Spleen (tissue), 11 donors: ENCODE results near the gene CCDC192. TPM values are rescaled to one million over a fixed set of nuclear protein-coding genes. Genes with fewer than 3 reads are reported as not detected.

Experiments used
- DNase-seq: peaks from one replicate; pipeline ENCODE4 v3.0.0-alpha.2; 2020
- H3K27ac ChIP-seq, 8 donors: fragments of 200-600 bp; sonication (generic) in 7 of 8; 1 replicate in 4 of 8; 2 replicates in 4 of 8; pipeline versions ENCODE4 v1.5.0 to v1.8.0; 2016 to 2021; ENCODE audit warnings: inconsistent platforms in 4 of 8, mild to moderate bottlenecking in 4 of 8, moderate library complexity in 1 of 8
- H3K27me3 ChIP-seq, 7 donors: fragments of 200-600 bp; sonication (generic) in 6 of 7; replicated peaks in 1 of 7; 1 replicate in 4 of 7; 2 replicates in 3 of 7; pipeline versions ENCODE4 v1.5.0 to v1.8.0; 2016 to 2021; ENCODE audit warnings: inconsistent platforms in 3 of 7, mild to moderate bottlenecking in 1 of 7
- H3K36me3 ChIP-seq, 6 donors: fragments of 200-600 bp; sonication (generic) in 5 of 6; 1 replicate in 4 of 6; 2 replicates in 2 of 6; pipeline versions ENCODE4 v1.5.0 to v1.8.0; 2016 to 2021; ENCODE audit warnings: inconsistent platforms in 2 of 6
- H3K4me1 ChIP-seq, 6 donors: fragments of 200-600 bp; sonication (generic) in 5 of 6; 1 replicate in 3 of 6; 2 replicates in 3 of 6; pipeline versions ENCODE4 v1.5.0 to v1.8.0; 2016 to 2021; ENCODE audit warnings: inconsistent platforms in 3 of 6
- H3K4me3 ChIP-seq, 8 donors: fragments of 200-600 bp; sonication (generic) in 7 of 8; 1 replicate in 4 of 8; 2 replicates in 4 of 8; pipeline versions ENCODE4 v1.5.0 to v1.8.0; 2016 to 2021; ENCODE audit warnings: inconsistent platforms in 4 of 8, mild to moderate bottlenecking in 4 of 8, moderate library complexity in 2 of 8
- H3K9me3 ChIP-seq, 8 donors: fragments of 200-600 bp; sonication (generic) in 7 of 8; 1 replicate in 4 of 8; 2 replicates in 4 of 8; pipeline versions ENCODE4 v1.5.0 to v1.8.0; 2016 to 2021; ENCODE audit warnings: inconsistent platforms in 4 of 8
- CTCF ChIP-seq, 11 experiments: fragments of 200-600 bp in 7 of 11; fragments of 450-650 bp in 4 of 11; sonication (generic) in 4 of 11; IDR thresholded peaks in 8 of 11; conservative IDR thresholded peaks in 3 of 11; 1 replicate in 7 of 11; 2 replicates in 4 of 11; pipeline versions ENCODE4 v1.4.0 to v1.8.0; 2016 to 2021; ENCODE audit warnings: antibody characterized with exemption in 11 of 11, inconsistent platforms in 4 of 11, mild to moderate bottlenecking in 1 of 11
- POLR2A ChIP-seq, 3 donors: fragments of 450-650 bp; IDR thresholded peaks; one replicate each; pipeline ENCODE4 v1.5.1; 2017; ENCODE audit warnings: antibody characterized with exemption in 3 of 3, mild to moderate bottlenecking in 1 of 3
- POLR2AphosphoS5 ChIP-seq, 3 donors: sonication (generic); formaldehyde crosslinking; IDR thresholded peaks; one replicate each; pipeline ENCODE4 v1.5.1; 2017; ENCODE audit warnings: antibody characterized with exemption in 3 of 3
- WGBS, 5 donors: extraction: QIAGEN DNeasy Blood & Tissue Kit in 3 of 5; methylation state at CpG; one replicate each; pipeline versions ENCODE4 v1.1.5 to v1.1.7; 2013 to 2018; 5-methylcytosine and 5-hydroxymethylcytosine counted together
- intact Hi-C: fragments of 100-400 bp; cut with DNase I; formaldehyde crosslinking; loops from one replicate; pipeline ENCODE4 v1.15.0; 2023; ENCODE audit warnings: low total_unique reads
- polyA plus RNA-seq, 3 donors: library from polyadenylated mRNA; stranded (reverse); fragments of 200-250 nt; gene quantifications; one replicate each; pipeline ENCODE4 v1.2.1, GENCODE V29; 2013
- total RNA-seq, 7 donors: library from RNA; depleted of rRNA in 3 of 7; stranded (reverse); fragments of >200 nt in 3 of 7; fragmentation: NEBNext Ultra II Directional in 4 of 7; extraction: Animal tissue kit (Norgen Biotek cat#: 25700) in 4 of 7; gene quantifications; one replicate each; pipeline versions ENCODE4 v1.1.0 to v1.2.1, GENCODE V29; 2016 to 2021
- donor health status: healthy with polysubstance abuse.
- donor health status: DM: no; HTN: no; CAD: no; lungs with moderate emphysema.
- donor health status: DM: no; HTN: no; CAD: no.
- donor health status: Bipolar disorder and iron deficiency.
- donor health status: healthy.
- donor health status: DM: no; HTN: no; CAD: no.
- donor health status: DM: yes; HTN: yes; CAD: no.

Gene CCDC192
- total and polyA plus RNA-seq, 10 donors, result not detected

- TF ChIP-seq POLR2A (IDR thresholded peaks at IDR 0.05) (no peak), POLR2AphosphoS5 (IDR thresholded peaks at IDR 0.05) (no peak)
- Histone ChIP-seq H3K27me3 (no peaks in the 10 kb centered on the region), H3K4me1 (no peaks in the 10 kb centered on the region), H3K36me3 (no peaks in the 10 kb centered on the region), H3K9me3 (no peaks in the 10 kb centered on the region), H3K4me3 (no peak overlapping the region), H3K27ac (no peak overlapping the region)
- intact Hi-C loops, result no loop called here
- DNase-seq, result no peak
- 80 to 89% (median 85%) methylated on average over 4 of the region's 4 CpGs for WGBS, 5 donors
These were observed 195.5 kb downstream of the CCDC192 start for GRCh38 chr5:127898551-127899213.

GRCh38 chr5:127899214-127899610 is 196.0 kb downstream of the CCDC192 start:
- Histone ChIP-seq H3K36me3 (no peaks in the 10 kb centered on the region), H3K9me3 (no peaks in the 10 kb centered on the region), H3K27me3 (no peaks in the 10 kb centered on the region), H3K4me1 (no peaks in the 10 kb centered on the region), H3K4me3 (no peak overlapping the region), H3K27ac (no peak overlapping the region)
- intact Hi-C loops, result no loop called here
- TF ChIP-seq POLR2A (IDR thresholded peaks at IDR 0.05), result no peak
- TF ChIP-seq CTCF (IDR thresholded peaks at IDR 0.05 in 8 of 11, conservative IDR thresholded peaks at IDR 0.05 in 3 of 11), result no peak
- no peak for DNase-seq
- 45 to 78% (median 55%) methylated on average over 2 of the region's 2 CpGs for WGBS, 5 donors

GRCh38 chr5:127906562-127907204 is 203.5 kb downstream of the CCDC192 start:
- Histone ChIP-seq H3K4me1 (no peaks in the 10 kb centered on the region), H3K36me3 (no peaks in the 10 kb centered on the region), H3K4me3 (no peak overlapping the region), H3K9me3 (no peaks in the 10 kb centered on the region), H3K27ac (no peak overlapping the region), H3K27me3 (no peaks in the 10 kb centered on the region)
- TF ChIP-seq CTCF (IDR thresholded peaks at IDR 0.05 in 8 of 11, conservative IDR thresholded peaks at IDR 0.05 in 3 of 11), result no peak
- no peak for TF ChIP-seq POLR2AphosphoS5 (IDR thresholded peaks at IDR 0.05)
- TF ChIP-seq POLR2A (IDR thresholded peaks at IDR 0.05), result no peak
- intact Hi-C loops, result no loop called here
- 59 to 79% (median 77%) methylated on average over 2 of the region's 2 CpGs for WGBS, 5 donors
- no peak for DNase-seq

- Histone ChIP-seq H3K36me3 (no peaks in the 10 kb centered on the region), H3K4me3 (no peak overlapping the region), H3K9me3 (no peaks in the 10 kb centered on the region), H3K27me3 (no peaks in the 10 kb centered on the region), H3K27ac (no peak overlapping the region), H3K4me1 (no peaks in the 10 kb centered on the region)
- intact Hi-C loops, result no loop called here
- TF ChIP-seq CTCF (IDR thresholded peaks at IDR 0.05 in 8 of 11, conservative IDR thresholded peaks at IDR 0.05 in 3 of 11), result no peak
- TF ChIP-seq POLR2A (IDR thresholded peaks at IDR 0.05), result no peak
- TF ChIP-seq POLR2AphosphoS5 (IDR thresholded peaks at IDR 0.05), result no peak
- no peak for DNase-seq
- 75 to 89% (median 83%) methylated on average over 2 of the region's 2 CpGs for WGBS, 5 donors
These were observed 204.7 kb downstream of the CCDC192 start for GRCh38 chr5:127907907-127908306.
